Measurements from ENCODE around the gene TMBIM1. TPM values are rescaled to one million over a fixed set of nuclear protein-coding genes. Genes with fewer than 3 reads are reported as not detected.

TMBIM1 gene
- total RNA-seq, 2 donors from 2014 or later, result 324 to 369 TPM

DNA sequence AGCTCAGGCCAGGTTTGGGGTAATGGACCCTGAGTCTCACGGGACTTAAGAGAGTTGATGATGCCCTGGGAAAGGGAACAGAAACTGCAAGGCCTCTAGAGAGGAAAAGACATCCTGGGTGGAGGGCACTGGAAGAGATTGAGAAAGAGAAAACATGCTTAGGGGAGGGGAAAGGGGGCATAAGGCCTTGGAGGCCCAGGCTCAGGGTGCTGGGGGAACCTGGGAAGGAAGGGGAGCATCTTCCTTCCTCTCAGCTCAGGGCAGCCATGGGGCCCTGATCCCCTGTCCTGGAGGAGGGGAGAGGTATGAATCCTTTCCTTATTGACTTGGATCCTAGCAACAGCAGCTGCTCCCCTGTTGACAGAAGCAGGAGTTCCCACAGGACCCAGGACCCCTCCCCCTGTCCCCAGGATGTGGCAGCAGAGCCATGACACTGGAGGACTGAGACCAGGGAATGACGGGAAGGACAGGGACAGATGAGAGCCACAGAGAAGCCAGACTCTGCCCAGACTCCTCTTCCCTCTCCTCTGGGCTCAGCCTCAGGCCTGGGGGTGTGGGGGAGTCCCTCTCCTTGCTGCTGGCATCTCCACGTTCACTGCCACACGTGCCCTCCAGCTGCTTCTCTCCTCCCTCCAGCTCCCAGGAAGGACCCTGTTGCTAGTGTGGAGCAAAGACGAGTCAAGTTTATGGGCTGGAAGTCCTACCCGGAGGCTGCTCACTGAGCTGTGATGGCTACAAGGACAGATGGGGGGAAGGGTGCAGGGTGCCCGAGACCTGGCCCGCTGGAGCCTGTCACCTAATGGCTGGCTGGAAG lies 30.7 kb downstream of the TMBIM1 start:
- Histone ChIP-seq H3K27ac (peak overlapping the region; percentile 67 to 88), H3K4me1 (ENCODE audit: control insufficient read depth in 1 of 2, low read depth in 2 of 2) (peaks cover 15 to 57% of the 10 kb centered on the region in 2 donors), H3K9me3 (no peaks in the 10 kb centered on the region), H3K36me3 (peaks cover 33% of the 10 kb centered on the region), H3K27me3 (replicated peaks; ENCODE audit: insufficient read depth) (no peaks in the 10 kb centered on the region), H3K4me3 (no peak overlapping the region)
- no peak for DNase-seq (ENCODE audit: low spot score)
- TF ChIP-seq, protein P1, sequence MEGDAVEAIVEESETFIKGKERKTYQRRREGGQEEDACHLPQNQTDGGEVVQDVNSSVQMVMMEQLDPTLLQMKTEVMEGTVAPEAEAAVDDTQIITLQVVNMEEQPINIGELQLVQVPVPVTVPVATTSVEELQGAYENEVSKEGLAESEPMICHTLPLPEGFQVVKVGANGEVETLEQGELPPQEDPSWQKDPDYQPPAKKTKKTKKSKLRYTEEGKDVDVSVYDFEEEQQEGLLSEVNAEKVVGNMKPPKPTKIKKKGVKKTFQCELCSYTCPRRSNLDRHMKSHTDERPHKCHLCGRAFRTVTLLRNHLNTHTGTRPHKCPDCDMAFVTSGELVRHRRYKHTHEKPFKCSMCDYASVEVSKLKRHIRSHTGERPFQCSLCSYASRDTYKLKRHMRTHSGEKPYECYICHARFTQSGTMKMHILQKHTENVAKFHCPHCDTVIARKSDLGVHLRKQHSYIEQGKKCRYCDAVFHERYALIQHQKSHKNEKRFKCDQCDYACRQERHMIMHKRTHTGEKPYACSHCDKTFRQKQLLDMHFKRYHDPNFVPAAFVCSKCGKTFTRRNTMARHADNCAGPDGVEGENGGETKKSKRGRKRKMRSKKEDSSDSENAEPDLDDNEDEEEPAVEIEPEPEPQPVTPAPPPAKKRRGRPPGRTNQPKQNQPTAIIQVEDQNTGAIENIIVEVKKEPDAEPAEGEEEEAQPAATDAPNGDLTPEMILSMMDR (IDR thresholded peaks at IDR 0.05), result no peak
- no peak for ATAC-seq (ENCODE audit: insufficient number of reproducible peaks, low FRiP score, low read depth)

DNA sequence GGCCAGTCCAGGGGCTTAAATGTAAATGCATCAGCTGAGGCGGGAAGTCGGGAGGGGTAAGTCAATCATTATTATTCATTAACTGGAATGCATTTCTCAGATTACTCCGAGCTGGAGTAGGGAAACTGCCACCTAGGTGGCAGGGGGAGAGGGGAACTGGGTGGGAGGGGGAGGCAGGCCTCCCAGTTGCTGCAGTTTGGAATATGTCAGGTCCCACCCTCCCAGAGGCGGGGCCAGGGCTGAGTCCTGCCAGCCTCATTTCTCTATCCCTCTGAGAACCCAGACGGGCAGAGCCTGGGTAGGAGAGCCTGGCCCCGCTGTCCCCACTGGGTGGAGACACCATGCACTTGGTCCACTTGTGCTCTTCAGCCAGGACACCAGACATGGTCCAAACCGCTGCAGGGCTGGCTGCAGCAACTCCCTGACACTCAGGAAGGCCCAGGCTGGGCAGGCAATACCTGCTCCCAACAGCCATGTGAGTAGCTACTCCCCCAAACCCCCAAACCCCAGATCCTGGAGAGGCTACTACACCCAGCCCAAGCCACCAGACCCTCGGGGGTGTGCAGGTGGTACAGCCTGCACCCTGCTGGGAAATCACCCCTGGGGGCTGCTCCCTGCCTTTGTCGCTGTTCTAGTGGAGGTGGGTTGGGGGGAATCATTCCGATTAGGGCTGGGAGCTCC lies 31.4 kb downstream of the TMBIM1 start, which contains the start of gene GPBAR1:
Gene GPBAR1 (plus strand): TSS at position 274 of the 681 bp plus-strand sequence. CDS start 1,710 bp downstream, outside the sequence.
- Histone ChIP-seq H3K36me3 (peaks cover 26% of the 10 kb centered on the region), H3K4me3 (no peak within 1 kb of the TSS), H3K9me3 (no peaks in the 10 kb centered on the region), H3K27ac (peak within 1 kb of the TSS; percentile 67 to 88), H3K4me1 (ENCODE audit: control insufficient read depth in 1 of 2, low read depth in 2 of 2) (peaks cover 15 to 57% of the 10 kb centered on the region in 2 donors), H3K27me3 (replicated peaks; ENCODE audit: insufficient read depth) (no peaks in the 10 kb centered on the region)
- DNase-seq (ENCODE audit: low spot score), result no peak
- no peak for ATAC-seq (ENCODE audit: insufficient number of reproducible peaks, low FRiP score, low read depth)
- TF ChIP-seq, protein P1 (IDR thresholded peaks at IDR 0.05), result no peak

DNA sequence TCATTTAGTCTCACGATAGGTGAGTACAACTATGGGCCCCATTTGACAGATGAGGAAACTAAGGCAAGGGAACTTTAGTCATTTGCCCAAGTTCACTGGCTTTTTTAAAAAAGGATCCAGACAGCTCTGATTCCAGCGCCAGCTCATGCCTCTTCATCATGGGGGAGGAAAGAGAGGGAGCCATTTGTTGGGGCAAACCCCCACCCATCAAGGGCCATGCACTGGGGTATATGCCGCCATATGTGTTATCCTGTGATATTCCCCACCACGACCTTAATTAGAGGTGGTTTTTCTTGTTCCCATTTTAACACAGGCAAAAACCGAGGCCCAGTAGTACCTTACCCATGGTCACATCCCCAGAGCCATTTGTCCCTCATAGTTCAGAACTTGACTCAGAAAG lies 32.1 kb downstream of the TMBIM1 start:
- TF ChIP-seq, protein P1 (IDR thresholded peaks at IDR 0.05), result no peak
- H3K4me3 ChIP-seq, result no peak overlapping the region
- H3K4me1 ChIP-seq (ENCODE audit: control insufficient read depth in 1 of 2, low read depth in 2 of 2), result peaks cover 15 to 57% of the 10 kb centered on the region in 2 donors
- DNase-seq (ENCODE audit: low spot score) (no peak), ATAC-seq (ENCODE audit: insufficient number of reproducible peaks, low FRiP score, low read depth) (no peak)
- peak overlapping the region; percentile 67 to 88 for H3K27ac ChIP-seq
- H3K36me3 ChIP-seq, result peaks cover 20% of the 10 kb centered on the region
- no peaks in the 10 kb centered on the region for H3K9me3 ChIP-seq
- no peaks in the 10 kb centered on the region for H3K27me3 ChIP-seq (replicated peaks; ENCODE audit: insufficient read depth)

DNA sequence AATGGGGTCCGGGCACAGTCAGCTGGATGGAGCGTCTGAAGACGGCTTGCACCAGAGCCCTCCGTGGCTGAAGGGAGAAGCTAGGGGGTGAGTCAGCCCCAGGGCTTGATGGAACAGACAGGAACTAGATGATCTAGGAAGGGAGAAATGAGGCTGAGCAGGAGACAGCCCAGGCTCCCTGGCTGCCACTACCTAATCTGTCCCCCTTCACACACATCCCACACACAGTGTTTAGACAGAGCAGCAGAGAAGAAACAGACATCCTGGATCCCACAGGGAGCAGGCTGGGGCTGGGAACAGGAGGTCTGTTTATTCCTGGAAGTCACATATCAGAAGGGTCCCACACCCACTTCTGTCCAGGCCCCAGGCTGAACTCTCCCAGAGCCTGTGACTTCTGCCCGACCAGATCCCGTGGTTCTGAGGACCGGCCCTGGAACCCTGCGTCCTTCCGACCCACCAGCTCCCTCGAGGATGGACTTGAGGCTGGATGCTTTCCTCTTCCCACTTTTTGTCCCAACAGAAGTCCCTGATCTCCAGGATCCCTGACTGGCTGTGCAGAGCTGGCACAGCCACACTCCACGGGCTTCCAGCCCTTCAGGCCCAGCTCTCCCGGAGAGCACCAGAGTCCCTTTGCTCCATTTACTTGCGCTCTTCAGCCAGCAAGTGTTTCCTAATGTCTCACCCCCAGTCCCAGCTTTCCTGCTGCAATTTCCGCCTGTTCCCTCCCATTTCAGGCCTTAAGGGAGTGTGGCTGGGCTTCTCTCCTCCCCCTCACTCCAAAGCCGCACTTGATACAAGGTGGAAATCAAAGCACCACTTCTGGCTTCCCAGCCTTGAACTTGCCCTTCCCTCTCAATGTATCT lies 33.0 kb downstream of the TMBIM1 start:
- Histone ChIP-seq H3K9me3 (no peaks in the 10 kb centered on the region), H3K27ac (peak overlapping the region; percentile 67 to 88), H3K4me3 (no peak overlapping the region), H3K27me3 (replicated peaks; ENCODE audit: insufficient read depth) (no peaks in the 10 kb centered on the region), H3K4me1 (ENCODE audit: control insufficient read depth in 1 of 2, low read depth in 2 of 2) (peaks cover 15 to 57% of the 10 kb centered on the region in 2 donors), H3K36me3 (peaks cover 20% of the 10 kb centered on the region)
- DNase-seq (ENCODE audit: low spot score) (no peak), ATAC-seq (ENCODE audit: insufficient number of reproducible peaks, low FRiP score, low read depth) (peak; percentile 39)
- TF ChIP-seq, protein P1 (IDR thresholded peaks at IDR 0.05), result no peak

Data from thoracic aorta (tissue), 2 donors.